D341Med (cell line): ENCODE results near the gene SORCS2.
"Not testable (repeated sequence)": the region's sequence is repeated elsewhere in the genome, so short reads cannot be mapped to it uniquely, and the experiment has no call there.

Experiments used
- DNase-seq: peaks from one replicate; pipeline ENCODE4 v3.0.0; 2012; ENCODE audit warnings: low spot score

Gene SORCS2

GRCh38 chr4:7199771-7200441 lies 7.6 kb downstream of the SORCS2 start:
- no peak for DNase-seq

- DNase-seq: no peak
Observed at GRCh38 chr4:7200801-7201200, 8.5 kb downstream of the SORCS2 start.

- no peak for DNase-seq
Observed at GRCh38 chr4:7201420-7202305, 9.3 kb downstream of the SORCS2 start.

- DNase-seq: no peak
Observed at GRCh38 chr4:7202411-7202810, 10.1 kb downstream of the SORCS2 start.

- DNase-seq: no peak
Observed at GRCh38 chr4:7204656-7205387, 12.5 kb downstream of the SORCS2 start.

- peak; percentile 83 for DNase-seq
Observed at GRCh38 chr4:7206385-7206784, 14.0 kb downstream of the SORCS2 start.

GRCh38 chr4:7206911-7207567 lies 14.7 kb downstream of the SORCS2 start:
- no peak for DNase-seq

GRCh38 chr4:7207628-7208231 lies 15.4 kb downstream of the SORCS2 start:
- no peak for DNase-seq

- DNase-seq: no peak
Observed at GRCh38 chr4:7208509-7209451, 16.4 kb downstream of the SORCS2 start.

- DNase-seq: no peak
Observed at GRCh38 chr4:7209699-7210098, 17.4 kb downstream of the SORCS2 start.

- DNase-seq: no peak
Observed at GRCh38 chr4:7210824-7211223, 18.5 kb downstream of the SORCS2 start.

GRCh38 chr4:7212101-7212674 lies 19.9 kb downstream of the SORCS2 start:
- DNase-seq: no peak

- no peak for DNase-seq
Observed at GRCh38 chr4:7212921-7213320, 20.6 kb downstream of the SORCS2 start.

- DNase-seq: no peak
Observed at GRCh38 chr4:7213807-7214206, 21.5 kb downstream of the SORCS2 start.

- DNase-seq: no peak
Observed at GRCh38 chr4:7214359-7214758, 22.0 kb downstream of the SORCS2 start.

GRCh38 chr4:7215187-7215586 lies 22.8 kb downstream of the SORCS2 start:
- DNase-seq: not testable (repeated sequence)

GRCh38 chr4:7217039-7217438 lies 24.7 kb downstream of the SORCS2 start:
- no peak for DNase-seq

GRCh38 chr4:7217474-7218321 lies 25.4 kb downstream of the SORCS2 start:
- DNase-seq: no peak

GRCh38 chr4:7218686-7219085 lies 26.3 kb downstream of the SORCS2 start:
- DNase-seq: no peak
